A549 treated with AZD9567 at 1 μM for 4 hours (cell line): ENCODE measurements around the gene MTMR6. TPM values are rescaled to one million over a fixed set of nuclear protein-coding genes. Genes with fewer than 3 reads are reported as not detected.

Source experiments
- total RNA-seq: library from RNA; stranded (reverse); fragments of 200-300 nt; extraction: Qiagen RNA extraction; gene quantifications from 5 replicates; pipeline ENCODE4 v1.2.3, GENCODE V29; 2022; ENCODE audit not compliant: insufficient read depth

MTMR6 gene
- 6.7 to 10.1 TPM (median 9.5 TPM) in 5 replicates for total RNA-seq

GRCh38 chr13:25286969-25287961 lies at the start of gene MTMR6:
TSS of gene MTMR6 (minus strand) at chr13:25287488. CDS start at chr13:25287247, 241 bp downstream.

GRCh38 chr13:25301347-25302113 lies 14.2 kb upstream of the MTMR6 start, which contains the start of gene NUP58:
TSS of gene NUP58 (plus strand) at chr13:25301625. CDS start at chr13:25301774, 149 bp downstream.

Other genes with a start within 250 kb of the MTMR6 start
- 0.12 to 0.23 TPM (median 0.17 TPM) in 4 of 5 replicates, not detected in the other for gene PABPC3, start 191.4 kb downstream of the MTMR6 start, total RNA-seq
- not detected in 5 replicates for gene AMER2, start 115.2 kb downstream of the MTMR6 start, total RNA-seq
- gene NUP58, start 14.1 kb upstream of the MTMR6 start, total RNA-seq = 16.9 to 21.9 TPM (median 19.3 TPM) in 5 replicates
- 0.01 to 0.07 TPM (median 0.04 TPM) in 3 of 5 replicates, not detected in the others for gene ATP8A2, start 84.5 kb upstream of the MTMR6 start, total RNA-seq